Amniotic epithelial cell (primary cell): Measurements from ENCODE around the gene BASP1.
A peak's percentile ranks its signal among the peaks of the same experiment; 100 is the strongest.
"Not testable (repeated sequence)": the region's sequence is repeated elsewhere in the genome, so short reads cannot be mapped to it uniquely, and the experiment has no call there.

ENCODE experiments used
- DNase-seq: peaks from one replicate; pipeline ENCODE4 v3.0.0-alpha.2; 2010; ENCODE audit warnings: low read depth

BASP1 gene

DNA sequence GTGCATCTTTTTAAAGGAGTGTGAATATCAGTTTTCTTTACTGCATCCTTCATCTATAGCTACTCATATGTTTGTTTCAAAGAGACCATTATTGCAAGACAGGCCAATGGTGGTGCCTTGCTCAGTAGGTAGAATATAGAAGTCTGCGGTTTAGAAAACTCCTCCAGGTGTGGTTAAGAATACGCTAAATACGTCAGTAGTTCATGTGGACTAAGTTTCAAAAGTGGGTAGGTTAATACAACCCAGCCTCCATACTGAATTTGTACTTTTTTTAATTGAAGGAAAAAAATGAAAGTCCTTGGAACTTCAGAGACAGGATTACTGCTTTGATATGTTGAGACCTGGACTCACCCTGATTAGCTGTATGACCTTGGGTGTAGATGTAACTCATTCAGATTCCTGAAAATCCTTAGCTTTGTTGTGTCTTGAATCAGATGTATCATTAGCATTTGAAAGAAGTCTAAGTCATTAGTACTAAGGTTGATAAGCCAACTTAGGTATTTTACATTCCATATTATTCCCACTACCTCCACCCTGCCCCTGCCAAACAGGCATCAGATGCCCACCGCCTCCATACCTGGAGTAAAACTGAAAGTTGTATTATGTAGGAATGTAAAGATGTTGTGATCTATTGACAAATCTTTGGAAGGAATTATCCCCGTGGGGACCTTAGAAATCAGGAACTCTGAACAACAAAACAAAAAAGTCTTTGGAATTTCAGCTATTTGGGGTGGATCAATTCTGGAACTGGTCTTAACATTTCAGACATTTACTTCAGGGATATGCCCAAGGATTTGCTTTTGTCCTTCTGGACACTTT is 6.1 kb downstream of the BASP1 start:
- DNase-seq: no peak

DNA sequence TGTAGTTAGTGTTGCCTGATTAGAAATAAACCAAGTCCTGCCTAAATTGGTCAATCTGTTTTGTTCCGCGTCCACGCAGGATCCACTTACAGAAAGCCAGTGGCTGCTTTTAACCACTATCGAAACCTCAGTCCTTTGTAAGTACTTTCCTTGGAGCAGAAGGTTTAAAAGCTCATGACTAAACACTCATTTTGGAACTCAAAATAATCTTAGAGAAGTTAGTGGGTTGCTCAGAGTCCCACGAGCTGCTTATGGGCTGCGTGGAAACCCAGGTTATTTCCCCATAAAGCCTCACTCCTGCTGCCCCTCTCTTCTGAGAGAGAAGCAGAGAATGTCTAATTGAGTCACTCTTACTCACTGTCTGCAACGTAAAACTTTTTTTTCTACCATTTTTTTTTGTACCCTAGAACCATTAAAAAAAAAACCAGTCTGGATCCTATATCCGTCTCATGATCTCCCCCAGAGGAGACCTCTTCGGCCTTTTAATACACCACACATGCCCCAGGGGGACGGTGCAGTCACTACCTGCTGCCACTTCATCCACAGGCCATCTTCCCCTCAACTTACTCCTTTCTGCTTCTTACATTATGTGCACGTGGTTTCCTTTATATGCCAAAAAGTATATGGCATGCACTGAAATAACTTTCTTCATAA is 7.6 kb downstream of the BASP1 start:
- peak; percentile 84 for DNase-seq

DNA sequence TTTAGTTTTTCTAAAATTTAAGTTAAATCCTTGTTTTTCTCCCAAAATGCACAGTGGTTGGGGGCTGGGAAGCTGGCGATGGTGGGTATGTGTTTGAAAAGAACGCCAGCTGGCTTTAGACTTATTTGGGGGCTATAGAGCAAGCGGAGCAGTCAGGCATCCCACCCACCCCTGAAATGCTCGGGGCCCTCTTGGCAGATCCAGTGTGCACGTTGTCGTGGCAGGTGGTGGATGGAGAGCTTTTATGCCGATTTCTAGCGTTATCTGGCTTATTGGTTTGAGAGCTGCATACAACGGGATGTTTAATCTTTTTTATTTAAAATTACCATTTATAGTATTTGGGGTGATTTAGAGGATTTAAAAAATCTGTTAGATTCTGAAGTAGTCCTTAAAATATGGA is 8.1 kb downstream of the BASP1 start:
- no peak for DNase-seq

DNA sequence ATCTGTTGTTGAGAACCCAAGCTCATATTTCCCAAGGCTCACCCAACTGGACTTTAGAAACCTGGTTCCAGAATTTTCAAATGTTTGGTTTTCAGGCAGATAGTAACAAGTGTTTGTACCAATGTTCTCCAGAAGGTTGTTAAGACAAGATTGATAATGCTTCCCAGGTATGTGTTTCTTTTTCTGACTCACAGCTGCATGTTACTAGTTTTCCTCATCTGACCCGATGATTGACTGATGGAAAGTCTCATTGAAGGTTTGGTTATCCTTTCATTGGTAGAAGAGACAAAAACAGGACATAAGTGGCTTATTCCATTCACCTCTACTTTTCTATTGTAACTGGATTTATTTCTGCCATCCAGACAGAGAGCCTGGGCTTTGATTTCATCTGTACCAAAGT is 10.4 kb downstream of the BASP1 start:
- no peak for DNase-seq

DNA sequence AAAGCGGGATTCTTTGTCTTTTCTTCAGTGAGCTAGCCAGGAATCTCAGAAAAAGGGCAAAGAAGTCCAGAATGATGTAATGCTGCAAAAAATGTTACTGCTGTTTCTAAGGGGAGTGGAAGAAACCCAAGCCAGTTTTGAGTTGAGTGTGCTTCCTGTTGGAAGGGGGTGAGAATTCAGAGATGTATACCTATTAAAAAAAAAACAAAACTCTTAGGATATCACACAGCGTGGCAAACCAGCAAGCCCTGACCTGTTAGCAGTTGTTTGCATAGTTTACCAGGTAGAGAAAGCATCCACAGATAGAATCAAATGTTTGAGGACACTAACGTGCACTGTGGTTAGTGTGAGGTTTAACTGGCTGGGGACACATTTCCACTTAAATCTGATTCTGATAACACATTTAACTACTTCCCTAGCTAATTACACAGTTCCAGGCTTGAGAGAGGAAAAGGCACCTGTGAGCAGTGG is 11.4 kb downstream of the BASP1 start:
- DNase-seq: no peak

DNA sequence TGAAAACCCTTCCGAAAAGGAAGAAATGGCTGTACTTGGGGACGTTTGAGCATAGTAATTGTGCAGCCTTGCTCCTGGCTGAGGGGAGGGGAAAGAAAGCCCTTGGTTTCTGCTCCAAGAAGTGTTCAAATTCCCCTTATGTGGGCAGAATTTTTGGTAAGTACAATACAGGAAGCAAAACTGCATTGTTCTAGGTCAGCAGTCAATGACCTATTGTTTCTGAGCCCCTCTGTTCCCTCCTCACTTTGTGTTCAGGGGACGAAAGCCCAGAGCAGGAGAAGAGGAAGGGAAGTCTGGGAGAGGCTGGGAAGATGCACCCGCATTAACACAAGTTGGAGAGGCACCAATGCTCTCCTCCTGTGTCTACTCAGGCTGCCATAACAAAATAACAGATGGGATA is 11.9 kb downstream of the BASP1 start:
- DNase-seq: no peak

DNA sequence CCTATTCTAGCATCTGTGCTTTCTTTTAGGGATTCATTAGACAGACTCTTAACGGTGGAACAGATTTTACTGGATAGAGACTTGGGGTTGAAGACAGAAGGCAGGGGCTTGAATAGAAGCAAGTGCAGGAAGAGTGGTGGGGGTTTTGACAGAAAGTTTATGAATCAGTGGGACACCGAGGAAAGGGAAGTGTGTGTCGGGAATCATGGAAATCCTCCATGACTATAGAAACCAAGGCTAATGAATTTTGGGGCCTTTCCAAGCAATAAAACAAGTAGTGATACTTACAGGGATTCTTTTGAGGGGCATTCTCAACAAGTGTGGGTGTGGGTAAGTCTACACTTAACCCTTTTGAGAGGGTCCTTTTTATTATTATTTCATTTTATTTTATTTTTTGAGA is 12.8 kb downstream of the BASP1 start:
- DNase-seq: no peak

DNA sequence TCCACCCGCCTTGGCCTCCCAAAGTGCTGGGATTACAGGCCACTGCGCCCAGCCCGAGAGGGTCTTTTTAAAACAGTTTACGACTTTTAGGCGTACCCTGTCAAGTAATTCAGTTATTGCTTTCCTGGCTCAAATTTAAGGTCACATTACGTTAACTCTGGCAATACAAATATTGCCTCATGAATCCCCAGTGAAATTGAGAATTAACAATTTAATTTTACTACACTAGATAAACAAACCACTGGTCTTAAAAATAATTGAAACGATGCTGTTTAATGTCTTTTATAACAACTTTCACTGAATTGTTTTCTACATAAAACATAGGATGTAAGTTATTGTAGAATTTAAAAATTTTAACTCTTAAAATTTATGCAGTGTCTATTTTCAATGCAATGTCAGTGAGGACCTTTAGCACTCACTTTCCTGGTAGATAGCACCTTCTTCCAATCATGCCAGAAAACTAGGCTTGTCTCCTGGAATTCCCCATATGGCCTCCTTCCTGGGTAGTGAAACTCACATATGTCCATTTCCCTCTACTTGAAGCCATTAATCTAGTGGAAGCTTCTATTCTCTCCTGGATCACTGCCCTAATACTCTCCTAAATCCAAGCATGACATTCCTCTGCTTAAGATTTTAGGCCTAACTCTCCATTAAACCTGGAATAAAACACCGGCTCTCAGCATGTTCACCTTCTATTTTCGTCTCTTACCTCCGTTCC is 13.5 kb downstream of the BASP1 start:
- DNase-seq: no peak

DNA sequence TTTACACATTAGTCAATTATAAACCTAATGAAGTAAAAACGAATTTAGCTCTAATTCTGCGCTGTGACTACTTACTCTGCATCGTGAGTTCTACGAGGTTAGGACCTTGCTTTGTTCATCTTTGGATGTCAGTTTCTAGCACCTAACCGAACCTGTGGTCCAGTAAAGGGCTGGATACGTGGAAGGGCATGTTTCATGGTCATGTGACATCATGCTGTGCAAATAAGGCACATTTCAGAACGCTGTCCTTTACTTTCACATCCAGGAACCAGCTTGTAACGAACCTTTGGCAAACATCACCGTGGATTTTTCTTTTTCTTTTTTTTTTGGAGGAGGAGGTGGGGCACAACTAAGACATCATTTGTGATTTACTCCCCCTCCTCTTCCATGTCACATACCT is 15.0 kb downstream of the BASP1 start:
- DNase-seq: no peak

DNA sequence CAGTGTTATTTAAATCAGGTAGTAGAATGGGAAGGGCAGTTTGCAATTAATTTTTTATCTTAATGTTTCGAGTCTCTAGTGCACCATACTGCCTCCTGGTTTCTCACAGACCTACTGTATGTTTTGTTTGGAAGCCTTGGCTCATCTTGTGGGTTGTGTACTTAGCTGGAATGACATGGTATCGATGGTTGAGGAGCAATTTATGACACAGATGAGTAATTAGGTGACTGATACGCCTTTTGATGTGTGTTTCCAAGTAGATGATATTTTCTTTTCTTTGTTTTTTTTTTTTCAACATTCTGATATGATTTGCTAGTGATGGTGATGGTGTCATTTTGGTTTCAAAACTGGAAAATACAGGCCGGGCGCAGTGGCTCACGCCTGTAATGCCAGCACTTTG is 16.1 kb downstream of the BASP1 start:
- DNase-seq: no peak

DNA sequence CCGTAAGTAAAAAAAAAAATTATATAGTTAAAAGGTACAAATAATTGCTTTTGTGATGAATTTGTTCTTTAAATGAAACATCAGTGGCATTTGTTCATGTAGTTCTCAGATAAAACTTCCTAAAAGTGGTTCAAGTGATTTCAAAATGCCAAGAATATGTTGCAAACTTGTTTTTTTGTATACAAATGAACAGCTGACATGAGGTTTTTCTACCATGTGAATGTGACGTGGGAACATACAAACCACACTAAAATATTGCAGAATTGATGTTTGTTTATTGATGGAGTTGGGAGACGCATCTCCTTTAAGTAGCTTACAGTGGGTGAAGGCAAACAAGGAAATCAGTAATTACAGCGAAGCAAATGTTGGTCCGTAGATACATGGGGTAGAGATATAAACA is 16.9 kb downstream of the BASP1 start:
- no peak for DNase-seq

DNA sequence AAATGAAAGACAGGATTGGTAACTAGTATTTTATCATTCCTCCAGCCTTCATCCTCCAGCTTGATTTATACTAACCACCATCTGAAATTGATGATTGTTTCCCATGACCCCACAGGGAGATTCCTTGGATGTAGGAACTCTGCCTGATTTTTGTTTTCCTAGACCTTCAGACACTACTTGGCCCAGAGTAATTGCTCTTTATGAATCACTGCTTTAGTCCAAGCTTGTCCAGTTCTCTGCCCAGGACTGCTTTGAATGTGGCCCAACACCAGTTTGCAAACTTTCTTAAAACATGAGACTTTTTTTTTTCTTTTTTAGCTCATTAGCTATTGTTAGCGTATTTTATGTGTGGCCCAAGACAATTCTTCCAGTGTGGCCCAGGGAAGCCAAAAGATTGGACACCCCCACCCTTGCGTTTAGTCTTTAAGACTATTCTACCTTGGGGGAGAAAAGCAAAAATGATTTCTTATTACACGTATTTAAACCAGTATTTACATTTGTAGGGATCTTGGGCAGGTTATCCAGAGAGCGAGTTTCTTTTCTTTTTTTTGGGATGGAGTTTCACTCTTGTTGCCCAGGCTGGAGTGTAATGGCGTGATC is 18.4 kb downstream of the BASP1 start:
- DNase-seq: peak; percentile 41

DNA sequence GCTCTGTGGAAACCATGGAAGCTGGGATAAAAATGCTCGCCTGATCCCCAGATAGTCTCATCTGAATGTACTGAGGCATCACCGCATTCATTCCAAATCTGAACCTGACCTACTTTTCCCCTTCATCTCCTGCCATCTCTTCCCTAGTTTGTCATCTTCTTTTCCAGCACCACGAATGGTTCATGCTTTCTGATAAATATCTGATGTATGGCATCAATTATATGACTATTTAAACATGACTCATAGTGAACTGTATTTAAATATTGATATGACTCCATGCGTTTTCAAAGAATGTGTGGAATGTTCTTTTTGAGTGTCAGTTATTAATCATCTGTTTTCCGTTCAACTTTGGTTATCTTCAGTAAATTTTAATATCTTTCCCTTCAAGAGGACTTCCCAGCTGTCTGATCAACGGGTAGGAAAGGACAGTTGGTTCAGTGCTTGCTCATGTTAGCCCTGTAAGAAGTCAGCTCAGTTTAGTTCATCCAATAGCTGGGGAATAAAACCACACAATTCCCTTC is 21.1 kb downstream of the BASP1 start:
- DNase-seq: peak; percentile 76

DNA sequence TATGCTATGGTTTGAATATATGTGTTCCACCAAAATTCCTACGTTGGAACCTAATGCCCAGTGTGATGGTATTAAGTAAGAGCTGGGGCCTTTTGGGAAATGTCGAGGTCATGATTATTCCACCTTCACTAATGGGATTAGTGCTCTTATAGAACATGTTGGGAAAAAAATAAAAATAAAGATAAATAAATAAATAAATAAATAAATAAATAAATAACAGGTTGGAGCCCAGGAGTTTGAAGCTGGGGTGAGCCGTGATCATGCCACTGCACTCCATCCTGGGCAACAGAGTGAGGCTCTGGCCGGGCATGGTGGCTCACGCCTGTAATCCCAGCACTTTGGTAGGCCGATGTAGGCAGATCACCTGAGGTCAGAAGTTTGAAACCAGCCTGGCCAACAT is 22.5 kb downstream of the BASP1 start:
- DNase-seq: no peak

DNA sequence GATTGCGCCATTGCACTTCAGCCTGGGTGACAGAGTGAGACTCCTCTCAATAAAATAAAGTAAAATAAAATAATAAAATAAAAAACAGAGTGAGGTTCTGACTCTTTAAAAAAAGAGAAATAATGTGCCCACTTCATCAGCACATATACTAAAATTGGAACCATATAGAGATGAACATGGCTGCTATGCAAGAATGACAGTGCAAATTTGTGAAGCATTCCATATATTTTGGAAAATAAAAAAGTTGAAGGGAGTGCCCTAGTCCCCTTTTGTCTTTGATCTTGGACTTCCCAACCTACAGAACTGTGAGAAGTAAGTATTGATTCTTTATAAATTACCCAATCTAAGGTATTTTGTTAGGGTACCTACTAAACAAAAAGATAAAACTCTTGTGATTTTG is 23.1 kb downstream of the BASP1 start:
- DNase-seq: no peak

DNA sequence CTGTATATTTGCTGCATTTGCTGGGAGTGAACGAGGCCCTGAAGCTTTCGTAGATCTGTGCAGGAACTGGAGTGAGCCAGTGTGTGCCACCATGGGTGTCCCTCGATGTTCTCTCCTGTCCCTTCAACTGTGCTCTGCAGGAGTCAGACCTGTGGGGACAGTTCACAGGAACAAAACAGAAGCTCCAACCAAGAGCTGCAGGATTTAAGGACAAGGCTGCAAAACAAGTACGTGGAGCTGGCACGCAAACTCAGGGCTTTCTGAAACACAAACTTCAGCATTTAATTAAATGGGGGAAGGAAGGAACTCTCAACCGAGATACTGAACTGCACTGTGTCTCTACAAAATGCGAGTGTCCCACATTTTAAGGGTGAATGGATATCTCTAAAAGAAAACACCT is 24.2 kb downstream of the BASP1 start:
- no peak for DNase-seq

DNA sequence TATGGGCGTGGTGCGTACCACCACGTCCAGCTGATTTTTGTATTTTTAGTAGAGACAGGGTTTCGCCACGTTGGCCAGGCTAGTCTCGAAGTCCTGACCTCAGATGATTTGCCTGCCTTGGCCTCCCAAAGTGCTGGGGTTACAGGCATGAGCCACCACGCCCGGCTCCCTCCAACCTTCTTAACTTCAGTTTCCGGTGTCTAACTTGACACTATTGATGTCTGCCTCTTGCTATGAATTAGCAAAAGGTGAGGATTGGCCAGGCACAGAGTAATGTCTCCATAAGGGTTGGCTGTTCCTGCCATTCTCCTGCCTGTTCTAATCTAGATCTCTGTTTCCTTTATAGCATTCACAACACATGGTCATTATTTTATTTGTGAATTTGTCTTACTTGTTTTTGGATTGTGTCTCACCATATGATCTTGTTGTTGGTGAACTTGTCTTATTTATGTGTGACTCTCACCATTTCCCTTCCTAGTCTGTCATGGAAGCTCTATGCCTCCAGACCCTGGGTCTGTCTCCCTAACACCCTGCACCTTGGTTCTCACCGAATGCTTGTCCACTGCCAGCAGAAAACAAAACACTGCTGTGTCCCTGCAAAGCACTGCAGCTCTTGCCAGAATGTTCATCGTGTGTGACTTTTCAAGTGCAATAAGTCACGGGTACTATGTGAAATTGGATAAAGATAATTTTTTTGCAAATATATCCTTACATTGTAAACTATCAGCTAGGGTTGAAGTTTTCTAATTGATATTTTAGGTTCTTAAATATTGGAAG is 26.0 kb downstream of the BASP1 start:
- no peak for DNase-seq

DNA sequence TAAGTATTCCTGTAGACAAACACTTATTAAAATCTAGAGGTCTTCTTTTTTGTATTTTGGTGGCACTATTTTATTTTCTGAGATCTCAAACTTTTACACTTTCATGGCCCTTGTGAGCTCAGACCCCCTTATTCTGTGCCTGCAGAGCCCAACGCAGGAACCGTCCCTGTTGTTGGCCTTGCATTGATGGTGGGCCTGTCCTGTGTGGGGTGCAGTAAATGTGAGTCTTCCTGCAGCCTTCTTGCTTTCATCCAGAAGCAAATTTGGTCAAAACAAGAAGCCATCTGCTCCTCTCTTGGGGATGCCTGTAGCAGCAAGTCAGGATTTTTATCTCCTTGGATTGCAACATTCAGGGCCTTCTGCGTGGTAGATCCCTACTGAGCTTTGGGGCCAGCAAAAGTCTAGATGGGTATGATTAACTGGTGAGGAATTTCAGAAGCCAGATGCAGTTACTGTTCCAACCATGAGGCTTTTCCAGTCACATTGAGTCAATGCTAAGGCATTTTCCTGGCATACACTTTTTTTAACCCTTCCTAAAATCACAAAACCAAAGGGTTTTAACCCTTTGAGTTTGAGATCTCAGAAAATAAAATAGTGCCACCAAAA is 31.7 kb downstream of the BASP1 start:
- peak; percentile 99 for DNase-seq

DNA sequence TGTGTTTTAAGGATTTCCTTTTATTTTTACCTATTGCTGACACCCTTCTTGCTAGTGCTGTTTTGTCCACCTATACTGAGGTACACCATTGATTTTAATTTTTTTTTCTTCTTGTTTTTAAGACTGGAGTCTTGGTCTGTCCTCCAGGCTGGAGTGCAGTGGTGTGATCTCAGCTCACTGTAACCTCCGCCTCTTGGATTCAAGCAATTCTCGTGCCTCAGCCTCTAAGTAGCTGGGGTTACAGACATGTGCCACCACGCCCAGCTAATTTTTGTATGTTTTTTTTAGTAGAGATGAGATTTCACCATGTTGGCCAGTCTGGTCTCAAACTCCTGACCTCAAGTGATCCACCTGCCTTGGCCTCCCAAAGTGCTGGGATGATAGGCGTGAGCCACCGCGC is 32.4 kb downstream of the BASP1 start:
- not testable (repeated sequence) for DNase-seq

DNA sequence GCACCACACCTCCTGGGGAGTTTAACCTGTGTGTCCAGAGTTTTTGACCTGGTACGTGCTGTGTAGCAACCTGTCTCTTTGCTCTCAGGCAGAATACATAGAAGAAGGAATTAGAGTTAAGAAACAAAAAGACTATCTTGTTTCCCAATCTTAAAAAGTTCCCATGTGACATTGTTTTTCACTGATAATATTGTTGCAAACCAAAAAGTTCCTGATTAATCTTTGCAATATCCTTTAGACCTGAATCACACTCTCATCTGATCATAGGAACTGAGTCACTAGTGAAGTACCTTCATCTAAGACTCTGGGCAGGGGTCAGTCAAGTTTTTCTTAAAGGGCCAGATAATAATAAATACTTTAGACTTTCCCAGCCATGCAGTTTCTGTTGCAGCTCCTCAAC is 35.1 kb downstream of the BASP1 start:
- peak; percentile 56 for DNase-seq

DNA sequence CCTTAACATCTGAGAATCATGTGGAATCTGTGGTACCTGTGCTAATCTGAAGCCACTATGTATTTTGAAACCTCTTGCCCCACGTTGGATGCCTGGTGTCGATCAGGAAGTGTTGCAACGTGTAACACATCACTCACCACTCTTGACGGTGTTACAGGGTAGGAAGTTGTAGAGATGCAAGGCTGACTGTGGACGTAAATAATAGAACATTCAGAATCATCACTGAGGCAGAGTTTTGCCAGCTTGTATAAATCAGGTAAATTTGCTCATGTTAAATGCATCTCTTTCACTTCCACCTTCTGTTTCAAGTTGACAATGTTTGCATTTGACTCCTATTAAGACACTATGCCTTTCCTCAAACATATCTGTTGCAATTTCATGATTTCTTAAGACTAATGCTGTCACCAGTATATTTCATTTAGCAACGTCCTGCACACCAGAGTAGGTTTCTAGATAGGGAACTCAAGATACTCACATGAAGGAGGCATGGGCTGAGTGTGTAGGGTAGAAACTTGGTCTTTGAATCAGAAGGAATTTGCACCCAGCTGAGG is 38.1 kb downstream of the BASP1 start:
- peak; percentile 84 for DNase-seq
